Activated naive CD8-positive, alpha-beta T cell treated with anti-CD3 and anti-CD28 coated beads, Interleukin-2, amount 10 ng/mL, durations not matched to agents 7 days and 5 days (primary cell): Measurements from ENCODE around the gene CTNNA1. TPM values are rescaled to one million over a fixed set of nuclear protein-coding genes. Genes with fewer than 3 reads are reported as not detected.

ENCODE experiments used
- ATAC-seq: fragments of 150-1000 bp; cut with Tn5 transposase; one replicate; pipeline ENCODE4 v1.10.0; 2021; ENCODE audit warnings: low read depth, moderate library complexity
- POLR2A ChIA-PET: fragments of 350-600 bp; sonication (Branson Sonifier 250); formaldehyde crosslinking; loops from one replicate; lab custom pipeline; 2021; ENCODE audit warnings: antibody characterized with exemption; lab: Charles Lee
- DNase-seq: peaks from one replicate; pipeline ENCODE4 v3.0.0; 2021
- H3K27ac Mint-ChIP-seq: one replicate; pipeline ENCODE4 v1.8.0; 2022; ENCODE audit warnings: mild to moderate bottlenecking, mixed read lengths
- H3K27me3 Mint-ChIP-seq: one replicate; pipeline ENCODE4 v1.8.0; 2022; ENCODE audit warnings: mild to moderate bottlenecking, moderate library complexity, mixed read lengths
- H3K36me3 Mint-ChIP-seq: one replicate; pipeline ENCODE4 v1.8.0; 2021; ENCODE audit warnings: mild to moderate bottlenecking, mixed read lengths
- H3K4me1 Mint-ChIP-seq: one replicate; pipeline ENCODE4 v1.8.0; 2021; ENCODE audit warnings: mixed read lengths
- H3K4me3 Mint-ChIP-seq: one replicate; pipeline ENCODE4 v1.8.0; 2022; ENCODE audit warnings: mild to moderate bottlenecking, moderate library complexity, mixed read lengths
- H3K9me3 Mint-ChIP-seq: one replicate; pipeline ENCODE4 v1.8.0; 2021; ENCODE audit warnings: mixed read lengths
- total RNA-seq, 2 experiments: library from RNA; stranded (reverse); gene quantifications; one replicate each; pipeline ENCODE4 v1.2.3, GENCODE V29; 2021

The CTNNA1 gene
- total RNA-seq, 2 experiments from 2014 or later: 23.1 to 24.2 TPM

DNA sequence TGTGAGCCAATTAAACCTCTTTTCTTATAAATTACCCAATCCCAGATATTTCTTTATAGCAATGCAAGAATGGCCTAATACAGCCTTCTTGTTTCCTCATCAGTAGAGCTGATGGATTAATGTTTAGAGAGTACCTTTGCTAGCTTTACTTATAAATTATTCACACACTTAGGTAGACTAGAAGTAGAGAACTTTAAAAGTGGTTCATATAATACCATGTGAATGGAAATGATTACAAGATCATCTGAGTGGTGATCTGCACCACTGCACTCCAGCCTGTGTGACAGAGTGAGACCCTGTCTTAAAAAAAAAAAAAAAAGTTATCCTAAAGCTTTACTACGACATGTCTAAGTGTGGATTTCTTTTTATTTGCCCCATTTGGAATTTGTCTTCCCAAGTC, 145.1 kb downstream of the CTNNA1 start:
- no peak for DNase-seq
- no peak overlapping the region for H3K27ac Mint-ChIP-seq
- H3K4me1 Mint-ChIP-seq: peaks cover 9% of the 10 kb centered on the region
- POLR2A ChIA-PET: no interaction called here
- H3K9me3 Mint-ChIP-seq: peaks cover 1% of the 10 kb centered on the region
- H3K4me3 Mint-ChIP-seq: no peak overlapping the region
- H3K27me3 Mint-ChIP-seq: peaks cover 32% of the 10 kb centered on the region
- ATAC-seq: no peak
- H3K36me3 Mint-ChIP-seq: peaks cover 1% of the 10 kb centered on the region

DNA sequence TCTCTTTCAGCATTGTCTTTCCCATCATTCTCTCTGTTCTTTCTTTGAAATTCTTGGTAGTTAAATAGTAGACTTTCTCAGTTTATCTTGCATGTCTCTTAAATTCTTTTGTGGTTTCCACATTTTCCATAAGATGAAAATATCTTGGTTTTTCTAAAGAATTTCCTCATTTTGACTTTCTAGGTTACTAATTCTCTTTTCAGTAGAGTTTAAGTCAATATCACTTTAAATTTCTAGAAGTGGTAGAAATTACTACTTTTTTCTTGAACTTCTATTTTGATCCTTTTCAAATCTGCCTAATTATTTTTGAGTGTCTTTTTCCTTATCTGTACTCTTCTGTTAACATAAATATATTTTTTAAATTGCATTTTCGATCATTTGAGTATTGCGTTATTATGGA, 145.5 kb downstream of the CTNNA1 start:
- DNase-seq (no peak), ATAC-seq (no peak)
- H3K36me3 Mint-ChIP-seq: peaks cover 1% of the 10 kb centered on the region
- peaks cover 9% of the 10 kb centered on the region for H3K4me1 Mint-ChIP-seq
- peaks cover 1% of the 10 kb centered on the region for H3K9me3 Mint-ChIP-seq
- peaks cover 32% of the 10 kb centered on the region for H3K27me3 Mint-ChIP-seq
- POLR2A ChIA-PET: no interaction called here
- no peak overlapping the region for H3K27ac Mint-ChIP-seq
- no peak overlapping the region for H3K4me3 Mint-ChIP-seq

DNA sequence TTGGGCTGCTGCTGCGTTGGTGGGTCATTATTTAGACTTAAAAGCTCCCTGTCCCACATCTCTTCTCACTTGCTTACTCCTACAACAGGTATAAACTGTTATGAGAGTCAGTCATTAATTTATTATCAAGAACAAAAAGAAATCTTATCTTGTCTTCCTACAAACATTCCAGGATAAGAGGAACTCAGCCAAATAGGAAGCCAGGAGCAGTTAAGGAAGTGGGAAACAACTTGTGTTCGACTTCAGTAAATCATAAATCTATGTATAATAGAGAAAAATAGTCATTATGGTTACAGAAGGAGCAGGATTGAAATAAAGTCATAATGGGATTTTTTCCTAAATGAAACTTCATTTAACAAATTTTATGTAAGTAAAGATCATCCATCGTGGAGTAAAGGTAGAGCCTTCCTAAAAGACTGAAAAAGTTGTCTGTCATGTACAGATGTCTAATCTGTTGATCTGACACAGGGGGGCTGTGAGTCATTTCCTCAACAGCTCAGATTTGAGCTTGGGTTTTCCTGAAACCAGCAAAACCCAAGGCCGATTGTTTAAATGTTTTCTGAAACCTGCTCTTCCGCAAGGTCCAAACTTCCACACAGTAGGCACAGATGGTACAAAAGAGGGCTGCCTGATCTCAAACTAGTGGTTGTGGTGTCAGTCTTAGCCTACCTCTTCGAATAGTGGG, 147.2 kb downstream of the CTNNA1 start:
- H3K27me3 Mint-ChIP-seq: peaks cover 27% of the 10 kb centered on the region
- no peak for ATAC-seq

DNA sequence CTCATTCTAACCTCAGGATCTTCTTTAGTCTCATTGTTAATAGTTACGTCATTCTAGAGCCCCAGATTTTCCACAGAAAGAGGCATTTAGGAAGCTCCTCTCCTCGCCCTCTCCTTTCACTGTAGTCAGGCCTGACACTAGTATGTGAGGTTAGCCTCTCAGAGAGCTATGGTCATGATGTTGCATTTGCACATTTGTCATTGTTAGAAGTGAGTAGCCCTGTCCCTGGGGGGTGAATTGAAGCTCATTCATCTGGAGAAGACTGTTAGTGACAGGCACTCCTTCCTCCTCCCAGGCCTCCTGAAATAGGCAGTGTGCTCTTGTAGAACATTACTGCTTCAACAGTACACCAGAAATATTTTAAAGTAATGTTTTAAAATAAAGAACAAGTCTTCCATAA, 148.5 kb downstream of the CTNNA1 start:
- no peak for DNase-seq
- no peak for ATAC-seq
- Mint-ChIP-seq H3K36me3 (peaks cover 5% of the 10 kb centered on the region), H3K27me3 (peaks cover 22% of the 10 kb centered on the region), H3K9me3 (peaks cover 1% of the 10 kb centered on the region), H3K4me1 (peaks cover 9% of the 10 kb centered on the region), H3K27ac (no peak overlapping the region), H3K4me3 (no peak overlapping the region)
- POLR2A ChIA-PET: no interaction called here

More for the DNA sequence above, 147.2 kb downstream of the CTNNA1 start:
- no peak for DNase-seq
- POLR2A ChIA-PET: no interaction called here
- peaks cover 3% of the 10 kb centered on the region for H3K36me3 Mint-ChIP-seq
- no peak overlapping the region for H3K4me3 Mint-ChIP-seq
- H3K9me3 Mint-ChIP-seq: peaks cover 1% of the 10 kb centered on the region
- no peak overlapping the region for H3K27ac Mint-ChIP-seq
- peaks cover 9% of the 10 kb centered on the region for H3K4me1 Mint-ChIP-seq

DNA sequence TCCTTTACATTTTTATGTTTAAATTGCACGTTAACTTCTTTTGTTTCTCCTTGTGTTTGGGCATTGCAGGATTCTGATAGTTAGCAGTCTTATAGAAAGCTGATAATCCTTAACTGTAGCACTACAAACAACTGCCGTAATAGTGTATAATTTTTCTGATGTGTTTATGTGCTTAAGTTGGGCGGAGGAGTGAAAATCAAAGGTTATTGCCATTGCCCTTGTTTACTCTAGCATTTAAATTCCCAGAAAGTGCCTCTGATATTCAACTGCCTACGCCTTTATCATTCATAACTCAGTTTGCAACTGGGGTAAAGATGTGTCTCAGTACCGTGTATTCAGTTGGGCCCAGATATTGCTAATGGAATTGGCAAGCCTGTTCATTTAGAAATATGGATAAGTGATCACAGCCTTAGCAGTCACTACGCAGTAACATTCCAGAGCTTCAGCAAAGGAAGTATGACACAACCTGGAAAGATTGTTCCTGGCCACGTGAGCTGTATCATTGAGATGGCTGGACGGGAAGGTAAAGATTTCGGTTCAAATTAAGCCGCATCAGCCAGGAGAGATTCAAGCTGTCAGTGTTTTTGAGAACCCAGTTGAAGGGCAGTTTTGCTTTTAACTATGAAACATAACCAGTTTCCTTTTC, 150.0 kb downstream of the CTNNA1 start:
- peaks cover 1% of the 10 kb centered on the region for H3K9me3 Mint-ChIP-seq
- POLR2A ChIA-PET: no interaction called here
- peaks cover 20% of the 10 kb centered on the region for H3K27me3 Mint-ChIP-seq

DNA sequence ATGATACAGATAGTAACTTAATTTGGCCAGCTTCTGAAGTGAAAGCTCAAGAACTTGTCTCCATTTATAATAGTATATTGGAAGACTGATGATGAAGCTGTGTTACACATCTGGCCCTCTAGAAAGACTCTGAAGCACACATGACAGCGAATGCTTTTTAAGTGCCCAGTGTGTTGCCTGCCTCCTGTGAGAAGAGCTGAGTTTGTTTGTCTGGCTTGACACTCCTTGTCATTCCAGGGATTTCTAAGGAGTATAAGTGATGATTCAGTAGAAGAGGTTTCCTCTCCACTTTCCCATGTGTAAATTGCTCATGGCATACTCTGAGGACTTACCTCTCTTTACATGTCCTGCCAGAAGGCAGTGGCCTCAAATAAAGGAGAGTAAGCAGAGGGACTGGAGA, 152.3 kb downstream of the CTNNA1 start:
- POLR2A ChIA-PET: no interaction called here
- ATAC-seq: no peak
- H3K9me3 Mint-ChIP-seq: peaks cover 4% of the 10 kb centered on the region
- H3K4me3 Mint-ChIP-seq: no peak overlapping the region
- H3K27ac Mint-ChIP-seq: no peak overlapping the region
- peaks cover 11% of the 10 kb centered on the region for H3K36me3 Mint-ChIP-seq
- peaks cover 9% of the 10 kb centered on the region for H3K27me3 Mint-ChIP-seq
- H3K4me1 Mint-ChIP-seq: peaks cover 6% of the 10 kb centered on the region
- no peak for DNase-seq

More for the DNA sequence above, 150.0 kb downstream of the CTNNA1 start:
- Mint-ChIP-seq H3K36me3 (peaks cover 5% of the 10 kb centered on the region), H3K4me3 (no peak overlapping the region), H3K4me1 (peaks cover 9% of the 10 kb centered on the region), H3K27ac (no peak overlapping the region)
- DNase-seq (no peak), ATAC-seq (no peak)

DNA sequence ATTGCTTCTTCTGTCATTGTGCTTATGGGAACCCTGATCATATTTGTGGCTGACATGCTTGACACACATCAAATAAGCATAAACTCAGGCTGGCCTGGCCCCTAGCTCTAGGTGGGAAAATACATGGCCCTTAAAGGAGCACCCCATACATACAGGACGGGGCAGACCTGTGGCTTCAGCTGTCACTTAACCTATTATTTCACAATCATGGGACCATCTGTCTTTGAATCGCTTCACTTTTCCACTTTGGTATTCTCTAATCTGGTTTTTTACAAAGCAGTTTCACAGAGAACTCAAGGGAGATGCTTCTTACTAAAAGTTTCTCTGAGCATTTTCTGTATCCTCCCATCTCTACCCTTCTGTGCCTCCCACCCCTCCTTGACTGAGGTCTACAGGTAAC, 156.5 kb downstream of the CTNNA1 start:
- ATAC-seq (no peak), DNase-seq (no peak)
- Mint-ChIP-seq H3K9me3 (peaks cover 4% of the 10 kb centered on the region), H3K4me3 (no peak overlapping the region), H3K36me3 (peaks cover 11% of the 10 kb centered on the region), H3K27ac (no peak overlapping the region), H3K4me1 (peaks cover 6% of the 10 kb centered on the region), H3K27me3 (peaks cover 2% of the 10 kb centered on the region)
- POLR2A ChIA-PET: no interaction called here

DNA sequence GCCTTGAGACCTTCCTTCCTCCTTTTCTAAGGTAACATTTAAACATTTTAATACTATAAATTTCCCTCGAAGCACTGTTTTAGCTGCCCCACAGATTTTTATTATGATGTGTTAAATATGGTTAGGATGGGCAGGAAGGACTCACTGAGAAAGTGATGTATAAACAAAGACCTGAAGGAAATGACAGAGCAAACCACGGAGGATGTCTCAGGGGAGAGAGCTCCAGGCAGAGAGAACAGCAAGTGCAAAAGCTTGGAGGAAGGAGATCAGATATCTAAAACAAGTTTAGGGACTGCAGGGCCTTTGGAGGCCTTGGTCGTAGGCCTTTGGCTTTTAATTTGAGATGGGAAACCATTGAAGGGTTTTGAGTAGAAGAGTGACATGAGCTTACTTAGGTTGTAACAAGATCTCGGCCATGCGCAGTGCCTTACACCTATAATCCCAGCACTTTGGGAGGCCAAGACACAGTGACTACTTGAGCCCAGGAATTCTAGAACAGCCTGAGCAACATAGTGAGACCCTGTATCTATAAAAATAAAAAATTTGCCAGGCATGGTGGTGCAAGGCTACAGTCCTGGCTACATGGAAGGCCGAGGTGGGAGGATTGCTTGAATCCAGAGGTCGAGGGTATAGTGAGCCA, 157.4 kb downstream of the CTNNA1 start:
- Mint-ChIP-seq H3K4me3 (no peak overlapping the region), H3K9me3 (peaks cover 4% of the 10 kb centered on the region), H3K27me3 (peaks cover 2% of the 10 kb centered on the region), H3K36me3 (peaks cover 9% of the 10 kb centered on the region), H3K27ac (no peak overlapping the region), H3K4me1 (peaks cover 6% of the 10 kb centered on the region)
- ATAC-seq: no peak
- POLR2A ChIA-PET: no interaction called here
- no peak for DNase-seq

DNA sequence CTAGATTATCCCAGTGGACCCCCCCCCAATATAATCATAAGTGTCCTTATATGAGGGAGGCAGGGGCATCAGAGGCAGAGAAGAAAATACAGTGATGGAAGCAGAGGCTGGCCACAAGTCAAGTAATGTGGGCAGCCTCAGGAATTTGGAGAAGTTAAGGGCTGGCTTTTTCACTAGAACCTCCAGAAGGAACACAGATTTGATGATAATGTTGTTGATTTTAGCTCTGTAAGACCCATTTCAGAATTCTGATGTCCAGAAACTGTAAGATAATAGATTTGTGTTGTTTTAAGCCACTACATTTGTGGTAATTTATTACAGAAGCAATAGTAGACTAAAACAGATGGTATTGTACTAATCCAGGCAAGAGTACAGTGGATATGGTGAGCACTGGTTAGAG, 158.2 kb downstream of the CTNNA1 start:
- POLR2A ChIA-PET: no interaction called here
- DNase-seq: no peak
- Mint-ChIP-seq H3K4me1 (peaks cover 6% of the 10 kb centered on the region), H3K9me3 (peaks cover 4% of the 10 kb centered on the region), H3K27ac (no peak overlapping the region), H3K4me3 (no peak overlapping the region), H3K27me3 (peaks cover 2% of the 10 kb centered on the region), H3K36me3 (peaks cover 10% of the 10 kb centered on the region)
- ATAC-seq: no peak

DNA sequence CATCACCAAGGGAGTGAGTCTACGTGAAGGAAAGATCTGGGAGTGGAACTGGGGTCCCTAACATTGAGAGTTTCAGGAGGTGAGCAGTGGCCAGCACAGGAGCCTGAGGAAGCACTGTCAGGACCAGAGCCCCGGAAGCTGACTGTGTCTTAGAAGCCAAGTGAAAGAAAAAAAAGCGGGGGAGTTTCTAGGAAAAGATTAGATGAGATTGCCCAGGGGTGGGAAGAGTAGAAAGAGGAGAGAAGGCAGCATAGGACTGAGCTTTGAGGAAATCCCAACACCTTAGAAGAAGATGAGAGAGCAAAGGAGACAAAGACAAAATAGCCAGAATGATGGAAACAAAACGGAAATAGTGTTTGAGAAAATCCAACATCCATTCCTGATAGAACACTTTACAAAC, 158.9 kb downstream of the CTNNA1 start:
- H3K27ac Mint-ChIP-seq: no peak overlapping the region
- peaks cover 10% of the 10 kb centered on the region for H3K36me3 Mint-ChIP-seq
- H3K27me3 Mint-ChIP-seq: no peaks in the 10 kb centered on the region
- H3K4me3 Mint-ChIP-seq: no peak overlapping the region
- ATAC-seq (no peak), DNase-seq (no peak)
- H3K9me3 Mint-ChIP-seq: peaks cover 4% of the 10 kb centered on the region
- peaks cover 6% of the 10 kb centered on the region for H3K4me1 Mint-ChIP-seq
- POLR2A ChIA-PET: no interaction called here

DNA sequence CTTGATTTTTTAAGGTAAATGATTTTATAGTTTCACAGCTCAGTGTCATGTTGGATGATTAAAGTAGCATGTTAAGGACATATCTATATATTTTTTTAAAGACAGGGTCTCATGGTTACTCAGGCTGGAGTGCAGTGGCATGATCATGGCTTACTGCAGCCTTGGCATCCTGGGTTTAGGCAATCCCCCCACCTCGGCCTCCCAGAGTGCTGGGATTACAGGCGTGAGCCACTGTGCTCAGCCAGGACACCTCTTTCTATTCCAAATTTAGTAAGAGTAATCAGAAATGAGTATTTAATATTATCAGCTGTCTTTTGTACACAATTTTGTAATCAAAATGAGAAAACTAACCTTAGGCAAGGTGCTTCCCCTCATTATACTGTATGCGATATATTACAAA, 160.5 kb downstream of the CTNNA1 start:
- peaks cover 6% of the 10 kb centered on the region for H3K4me1 Mint-ChIP-seq
- peaks cover 10% of the 10 kb centered on the region for H3K36me3 Mint-ChIP-seq
- no peak overlapping the region for H3K27ac Mint-ChIP-seq
- H3K27me3 Mint-ChIP-seq: peaks cover 6% of the 10 kb centered on the region
- POLR2A ChIA-PET: interaction anchor here (0.6 kb wide), 1 partner anchor 54 kb away, joined by 3 read pairs; no protein-coding TSS in a partner anchor
- H3K9me3 Mint-ChIP-seq: peaks cover 4% of the 10 kb centered on the region
- no peak for DNase-seq
- H3K4me3 Mint-ChIP-seq: no peak overlapping the region
- ATAC-seq: no peak

DNA sequence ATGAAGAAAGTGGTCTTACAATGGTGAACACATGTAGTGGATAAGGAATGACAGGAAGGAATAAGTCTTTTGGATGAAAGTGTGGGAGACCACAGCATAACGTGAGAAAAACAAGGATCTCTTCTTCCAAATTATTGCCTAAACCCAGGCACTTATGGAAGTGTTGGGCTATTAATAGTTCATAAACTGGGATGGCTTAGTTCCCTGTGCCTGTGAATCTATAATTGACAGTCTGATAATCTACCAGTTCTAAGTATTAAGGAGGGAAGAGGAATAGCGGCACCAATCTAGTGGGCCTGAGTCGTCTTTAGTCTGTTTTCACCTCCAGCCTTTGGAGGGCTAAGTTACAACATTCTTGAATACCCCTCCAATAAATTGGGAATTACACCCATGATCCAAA, 161.1 kb downstream of the CTNNA1 start:
- H3K4me3 Mint-ChIP-seq: no peak overlapping the region
- H3K9me3 Mint-ChIP-seq: peaks cover 4% of the 10 kb centered on the region
- peaks cover 10% of the 10 kb centered on the region for H3K36me3 Mint-ChIP-seq
- POLR2A ChIA-PET: no interaction called here
- H3K4me1 Mint-ChIP-seq: peaks cover 6% of the 10 kb centered on the region
- H3K27ac Mint-ChIP-seq: no peak overlapping the region
- peaks cover 11% of the 10 kb centered on the region for H3K27me3 Mint-ChIP-seq
- DNase-seq (no peak), ATAC-seq (no peak)

DNA sequence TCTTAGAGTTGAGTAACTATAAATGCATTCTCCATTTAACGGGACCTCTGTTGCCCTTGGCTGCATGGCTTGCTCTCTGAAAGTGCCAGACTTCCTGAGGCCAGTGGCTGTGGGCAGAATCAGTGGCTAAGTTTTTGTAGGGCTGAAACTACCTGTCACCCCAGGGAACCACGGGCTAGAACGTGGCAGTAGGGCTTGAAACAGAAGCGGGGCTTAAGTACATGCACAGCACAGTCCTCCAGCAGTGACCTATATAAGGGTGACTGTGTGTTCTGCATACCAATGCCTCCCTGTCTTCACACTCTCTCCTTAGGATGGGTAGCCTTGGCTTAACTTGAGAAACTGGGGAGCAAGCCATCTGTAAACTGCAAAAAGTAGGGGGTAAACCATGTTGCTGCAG, 165.5 kb downstream of the CTNNA1 start:
- Mint-ChIP-seq H3K4me1 (no peaks in the 10 kb centered on the region), H3K36me3 (peaks cover 1% of the 10 kb centered on the region), H3K27ac (no peak overlapping the region), H3K4me3 (no peak overlapping the region), H3K27me3 (peaks cover 13% of the 10 kb centered on the region), H3K9me3 (no peaks in the 10 kb centered on the region)
- POLR2A ChIA-PET: no interaction called here
- DNase-seq (no peak), ATAC-seq (no peak)

DNA sequence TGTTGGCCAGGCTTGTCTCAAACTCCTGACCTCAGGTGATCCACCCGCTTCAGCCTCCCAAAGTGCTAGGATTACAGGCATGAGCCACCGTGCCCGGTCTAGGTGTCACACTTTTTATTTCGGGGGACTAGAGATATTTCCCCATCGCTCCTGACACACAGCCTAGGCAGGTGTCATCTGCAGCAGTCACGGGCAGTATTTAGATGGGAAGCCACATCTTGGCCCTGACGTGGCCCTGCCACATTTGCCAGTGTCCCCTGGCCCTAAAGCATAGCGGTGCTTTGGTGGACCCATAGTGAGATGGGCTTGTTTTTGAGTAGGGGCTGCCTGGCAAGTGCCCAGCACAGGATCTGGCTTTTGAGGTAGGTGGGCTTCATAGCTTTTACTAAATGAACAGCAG, 167.0 kb downstream of the CTNNA1 start:
- H3K27me3 Mint-ChIP-seq: peaks cover 13% of the 10 kb centered on the region
- H3K36me3 Mint-ChIP-seq: peaks cover 1% of the 10 kb centered on the region
- H3K27ac Mint-ChIP-seq: no peak overlapping the region

More for the DNA sequence above, 167.0 kb downstream of the CTNNA1 start:
- DNase-seq (no peak), ATAC-seq (no peak)
- POLR2A ChIA-PET: no interaction called here
- Mint-ChIP-seq H3K9me3 (no peaks in the 10 kb centered on the region), H3K4me3 (no peak overlapping the region), H3K4me1 (no peaks in the 10 kb centered on the region)
